Gastroesophageal sphincter (tissue), 4 donors: Measurements from ENCODE around the gene EPO. TPM values are rescaled to one million over a fixed set of nuclear protein-coding genes. Genes with fewer than 3 reads are reported as not detected.
"Not testable (repeated sequence)": the region's sequence is repeated elsewhere in the genome, so short reads cannot be mapped to it uniquely, and the experiment has no call there.

Experiments
- ATAC-seq: fragments of 150-250 bp; one replicate; pipeline ENCODE4 v1.9.1; 2016; ENCODE audit warnings: mild to moderate bottlenecking, moderate library complexity
- H3K27ac ChIP-seq, 4 donors: fragments of 200-600 bp; sonication (generic) in 3 of 4; 1 replicate in 3 of 4; 2 replicates in 1 of 4; pipeline ENCODE4 v1.5.1; 2016 to 2019
- H3K27me3 ChIP-seq: fragments of 200-600 bp; sonication (generic); one replicate; pipeline ENCODE4 v1.5.1; 2019
- H3K36me3 ChIP-seq, 2 donors: fragments of 200-600 bp; sonication (generic); one replicate each; pipeline ENCODE4 v1.5.1; 2019; ENCODE audit warnings: control low read depth in 1 of 2
- H3K4me1 ChIP-seq, 3 donors: fragments of 200-600 bp; sonication (generic); 1 replicate in 2 of 3; 2 replicates in 1 of 3; pipeline ENCODE4 v1.5.1; 2016 to 2019; ENCODE audit warnings: control low read depth in 2 of 3
- H3K4me3 ChIP-seq, 2 donors: fragments of 200-600 bp; sonication (generic); one replicate each; pipeline ENCODE4 v1.5.1; 2019; ENCODE audit warnings: mild to moderate bottlenecking in 1 of 2, moderate library complexity in 1 of 2
- H3K9me3 ChIP-seq, 3 donors: fragments of 200-600 bp; sonication (generic); one replicate each; pipeline ENCODE4 v1.5.1; 2017 to 2019; ENCODE audit warnings: control low read depth in 2 of 3
- EP300 ChIP-seq: sonication (generic); formaldehyde crosslinking; IDR thresholded peaks from one replicate; pipeline ENCODE4 v1.6.1; 2017; ENCODE audit warnings: antibody characterized with exemption, mild to moderate bottlenecking
- POLR2A ChIP-seq, 2 donors: fragments of 450-650 bp; IDR thresholded peaks; one replicate each; pipeline ENCODE4 v1.6.1; 2017; ENCODE audit warnings: antibody characterized with exemption in 2 of 2, mild to moderate bottlenecking in 2 of 2, moderate library complexity in 1 of 2
- POLR2AphosphoS5 ChIP-seq: sonication (generic); formaldehyde crosslinking; IDR thresholded peaks from one replicate; pipeline ENCODE4 v1.6.1; 2017; ENCODE audit warnings: antibody characterized with exemption
- WGBS, 2 donors: methylation state at CpG; one replicate each; pipeline ENCODE4 v1.1.5; 2018; ENCODE audit warnings: low coverage in 1 of 2; 5-methylcytosine and 5-hydroxymethylcytosine counted together
- total RNA-seq, 4 donors: library from RNA; depleted of rRNA; stranded (reverse); fragments of >200 nt; gene quantifications; one replicate each; pipeline ENCODE4 v1.1.0, GENCODE V29; 2016
- TF ChIP-seq, protein P1 (sequence below), 4 experiments: fragments of 200-600 bp in 2 of 4; fragments of 450-650 bp in 2 of 4; sonication (generic) in 1 of 4; IDR thresholded peaks; one replicate each; pipeline ENCODE4 v1.5.1; 2017 to 2019; ENCODE audit warnings: antibody characterized with exemption in 4 of 4, mild to moderate bottlenecking in 2 of 4, moderate library complexity in 2 of 4

Gene EPO
- total RNA-seq, 4 donors from 2014 or later, result not detected

GRCh38 chr7:100711369-100711768 lies 8.9 kb upstream of the EPO start:
- Histone ChIP-seq H3K27ac (no peak overlapping the region), H3K27me3 (peaks cover 5% of the 10 kb centered on the region), H3K36me3 (peaks cover 0 to 23% of the 10 kb centered on the region in 2 donors), H3K4me3 (no peak overlapping the region), H3K9me3 (no peaks in the 10 kb centered on the region), H3K4me1 (peaks cover 0 to 18% (median 8%) of the 10 kb centered on the region in 3 donors)
- WGBS, 2 donors, result 71% methylated on average over 7 of the region's 11 CpGs; no CpG with 5 or more reads in 1 of the 2 donors
- no peak for TF ChIP-seq POLR2AphosphoS5
- no peak for TF ChIP-seq POLR2A (IDR thresholded peaks at IDR 0.05)
- no peak for TF ChIP-seq EP300
- TF ChIP-seq, protein P1, sequence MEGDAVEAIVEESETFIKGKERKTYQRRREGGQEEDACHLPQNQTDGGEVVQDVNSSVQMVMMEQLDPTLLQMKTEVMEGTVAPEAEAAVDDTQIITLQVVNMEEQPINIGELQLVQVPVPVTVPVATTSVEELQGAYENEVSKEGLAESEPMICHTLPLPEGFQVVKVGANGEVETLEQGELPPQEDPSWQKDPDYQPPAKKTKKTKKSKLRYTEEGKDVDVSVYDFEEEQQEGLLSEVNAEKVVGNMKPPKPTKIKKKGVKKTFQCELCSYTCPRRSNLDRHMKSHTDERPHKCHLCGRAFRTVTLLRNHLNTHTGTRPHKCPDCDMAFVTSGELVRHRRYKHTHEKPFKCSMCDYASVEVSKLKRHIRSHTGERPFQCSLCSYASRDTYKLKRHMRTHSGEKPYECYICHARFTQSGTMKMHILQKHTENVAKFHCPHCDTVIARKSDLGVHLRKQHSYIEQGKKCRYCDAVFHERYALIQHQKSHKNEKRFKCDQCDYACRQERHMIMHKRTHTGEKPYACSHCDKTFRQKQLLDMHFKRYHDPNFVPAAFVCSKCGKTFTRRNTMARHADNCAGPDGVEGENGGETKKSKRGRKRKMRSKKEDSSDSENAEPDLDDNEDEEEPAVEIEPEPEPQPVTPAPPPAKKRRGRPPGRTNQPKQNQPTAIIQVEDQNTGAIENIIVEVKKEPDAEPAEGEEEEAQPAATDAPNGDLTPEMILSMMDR (IDR thresholded peaks at IDR 0.05), result no peak
- no peak for ATAC-seq

DNA sequence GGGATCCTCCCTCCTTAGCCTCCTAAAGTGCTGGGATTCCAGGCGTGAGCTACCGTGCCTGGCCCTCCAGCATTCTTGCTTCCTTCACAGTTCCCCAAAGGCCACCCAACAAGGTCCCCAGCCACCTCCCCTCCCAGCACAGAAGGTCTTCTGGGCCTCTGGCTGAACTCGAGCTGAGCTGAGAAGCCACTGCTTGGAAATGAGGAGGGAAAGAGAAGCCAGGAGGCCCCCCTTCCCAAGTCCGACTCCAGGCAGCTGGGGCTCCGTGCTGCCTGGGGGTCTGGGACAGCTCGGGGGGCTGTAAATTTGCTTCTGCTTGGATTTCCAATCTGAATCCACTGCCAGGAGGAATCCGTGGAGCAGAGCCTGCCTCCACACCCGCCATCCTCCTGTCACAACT lies 5.5 kb upstream of the EPO start:
- no peaks in the 10 kb centered on the region for H3K36me3 ChIP-seq
- TF ChIP-seq, protein P1 (IDR thresholded peaks at IDR 0.05), result no peak
- no peak for TF ChIP-seq POLR2AphosphoS5
- no peak for TF ChIP-seq EP300
- TF ChIP-seq POLR2A (IDR thresholded peaks at IDR 0.05), result no peak
- 37% methylated on average over 6 of the region's 8 CpGs; no CpG with 5 or more reads in 1 of the 2 donors for WGBS, 2 donors
- H3K9me3 ChIP-seq, result no peaks in the 10 kb centered on the region
- peaks cover 22% of the 10 kb centered on the region for H3K27me3 ChIP-seq
- no peak for ATAC-seq
- H3K4me3 ChIP-seq, result no peak overlapping the region
- H3K27ac ChIP-seq, result no peak overlapping the region
- H3K4me1 ChIP-seq, result no peaks in the 10 kb centered on the region

DNA sequence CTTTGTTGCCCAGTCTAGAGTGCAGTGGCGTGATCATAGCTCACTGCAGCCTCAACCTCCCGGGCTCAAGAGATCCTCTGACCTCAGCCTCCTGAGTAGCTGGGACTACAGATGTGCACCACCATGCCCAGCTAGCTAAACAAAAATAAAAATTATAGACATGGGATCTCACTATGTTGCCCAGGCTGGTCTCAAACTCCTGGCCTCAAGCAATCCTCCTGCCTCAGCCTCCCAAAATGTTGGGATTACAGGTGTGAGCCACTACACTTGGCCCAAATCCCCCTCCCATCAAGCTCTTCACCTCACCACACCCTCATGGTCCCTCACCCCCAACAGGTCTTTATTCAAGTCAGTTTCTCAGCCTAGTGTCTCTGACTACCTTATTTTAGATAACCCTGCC lies 3.2 kb upstream of the EPO start:
- not testable (repeated sequence) for ATAC-seq, H3K4me3 ChIP-seq, H3K27ac ChIP-seq, H3K36me3 ChIP-seq, H3K9me3 ChIP-seq
- H3K27me3 ChIP-seq, result peaks cover 45% of the 10 kb centered on the region
- WGBS, 2 donors, result 100% methylated on average over 1 of the region's 2 CpGs; no CpG with 5 or more reads in 1 of the 2 donors
- peaks cover 0 to 11% (median 7%) of the 10 kb centered on the region in 3 donors for H3K4me1 ChIP-seq

DNA sequence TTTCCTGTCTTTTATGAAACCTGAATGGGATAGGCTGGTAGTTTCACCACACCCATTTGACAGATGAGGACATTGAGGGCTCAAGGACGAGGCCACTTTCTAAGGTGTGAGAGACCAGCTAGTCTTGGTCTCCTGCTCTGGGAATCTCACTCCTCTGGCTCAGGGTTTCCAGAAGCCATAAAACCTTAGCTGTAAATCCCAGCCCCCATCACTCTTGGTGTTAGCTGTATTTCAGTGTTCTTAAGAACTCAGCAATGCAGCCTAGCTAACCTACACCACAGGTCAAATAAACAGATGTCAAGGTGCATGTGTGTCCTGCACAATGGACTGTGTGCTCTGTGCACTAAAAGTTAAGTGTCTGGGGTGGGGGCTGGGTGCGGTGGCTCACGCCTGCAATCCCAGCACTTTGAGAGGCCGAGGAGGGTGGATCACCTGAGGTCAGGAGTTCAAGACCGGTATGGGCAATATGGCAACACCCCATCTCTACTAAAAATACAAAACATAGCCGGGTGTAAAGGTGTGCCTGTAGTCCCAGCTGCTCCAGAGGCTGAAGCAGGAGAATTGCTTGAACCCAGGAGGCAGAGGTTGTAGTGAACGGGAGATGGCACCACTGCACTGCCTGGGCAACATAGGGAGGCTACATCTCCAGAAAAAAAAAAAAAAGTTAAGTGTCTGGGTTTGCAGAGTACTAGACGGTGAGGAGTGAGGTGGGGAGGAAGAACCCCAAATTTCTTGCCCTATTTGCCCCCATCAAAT lies 567 bp upstream of the EPO start:
- WGBS, 2 donors, result 6 to 11% methylated on average over 2 to 5 of the region's 8 CpGs
- no peaks in the 10 kb centered on the region for H3K36me3 ChIP-seq
- no peak overlapping the region for H3K4me3 ChIP-seq
- no peaks in the 10 kb centered on the region for H3K9me3 ChIP-seq
- H3K27ac ChIP-seq, result no peak overlapping the region
- ATAC-seq, result no peak
- peaks cover 70% of the 10 kb centered on the region for H3K27me3 ChIP-seq
- no peak for TF ChIP-seq POLR2AphosphoS5
- no peak for TF ChIP-seq EP300
- TF ChIP-seq POLR2A (IDR thresholded peaks at IDR 0.05), result no peak
- TF ChIP-seq, protein P1 (IDR thresholded peaks at IDR 0.05), result no peak
- H3K4me1 ChIP-seq, result peaks cover 0 to 11% (median 7%) of the 10 kb centered on the region in 3 donors

GRCh38 chr7:100720671-100721504 lies 620 bp downstream of the EPO start:
- peak overlapping the region in 1 of 2 donors; percentile 16 for H3K4me3 ChIP-seq
- no peak for TF ChIP-seq POLR2AphosphoS5
- TF ChIP-seq, protein P1 (IDR thresholded peaks at IDR 0.05), result no peak
- TF ChIP-seq EP300, result no peak
- no peak for TF ChIP-seq POLR2A (IDR thresholded peaks at IDR 0.05)
- peak; percentile 4 for ATAC-seq
- H3K4me1 ChIP-seq, result peaks cover 0 to 22% (median 7%) of the 10 kb centered on the region in 3 donors
- no peaks in the 10 kb centered on the region for H3K36me3 ChIP-seq
- H3K9me3 ChIP-seq, result no peaks in the 10 kb centered on the region
- 16 to 28% methylated on average over 5 to 6 of the region's 56 CpGs for WGBS, 2 donors
- H3K27ac ChIP-seq, result no peak overlapping the region
- peaks cover 73% of the 10 kb centered on the region for H3K27me3 ChIP-seq
